ENCODE measurements around the gene GJA1.

DNA sequence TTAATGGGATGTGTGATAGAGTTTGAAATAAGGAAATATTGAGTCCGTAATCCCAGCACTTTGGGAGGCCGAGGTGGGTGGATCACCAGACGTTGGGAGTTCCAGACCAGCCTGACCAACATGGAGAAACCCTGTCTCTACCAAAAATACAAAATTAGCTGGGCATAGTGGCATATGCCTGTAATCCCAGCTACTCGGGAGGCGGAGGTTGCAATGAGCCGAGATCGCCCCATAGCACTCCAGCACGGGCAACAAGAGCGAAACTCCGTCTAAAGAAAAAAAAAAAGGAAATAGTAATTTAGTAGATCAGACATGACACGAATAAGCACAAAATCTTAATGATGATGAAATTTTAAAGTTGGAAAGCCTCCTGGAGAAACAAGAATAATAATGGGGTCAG, 14.8 kb downstream of the GJA1 start:
- TF ChIP-seq, protein P1, sequence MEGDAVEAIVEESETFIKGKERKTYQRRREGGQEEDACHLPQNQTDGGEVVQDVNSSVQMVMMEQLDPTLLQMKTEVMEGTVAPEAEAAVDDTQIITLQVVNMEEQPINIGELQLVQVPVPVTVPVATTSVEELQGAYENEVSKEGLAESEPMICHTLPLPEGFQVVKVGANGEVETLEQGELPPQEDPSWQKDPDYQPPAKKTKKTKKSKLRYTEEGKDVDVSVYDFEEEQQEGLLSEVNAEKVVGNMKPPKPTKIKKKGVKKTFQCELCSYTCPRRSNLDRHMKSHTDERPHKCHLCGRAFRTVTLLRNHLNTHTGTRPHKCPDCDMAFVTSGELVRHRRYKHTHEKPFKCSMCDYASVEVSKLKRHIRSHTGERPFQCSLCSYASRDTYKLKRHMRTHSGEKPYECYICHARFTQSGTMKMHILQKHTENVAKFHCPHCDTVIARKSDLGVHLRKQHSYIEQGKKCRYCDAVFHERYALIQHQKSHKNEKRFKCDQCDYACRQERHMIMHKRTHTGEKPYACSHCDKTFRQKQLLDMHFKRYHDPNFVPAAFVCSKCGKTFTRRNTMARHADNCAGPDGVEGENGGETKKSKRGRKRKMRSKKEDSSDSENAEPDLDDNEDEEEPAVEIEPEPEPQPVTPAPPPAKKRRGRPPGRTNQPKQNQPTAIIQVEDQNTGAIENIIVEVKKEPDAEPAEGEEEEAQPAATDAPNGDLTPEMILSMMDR (optimal IDR thresholded peaks at IDR 0.05 in 1 of 3, IDR thresholded peaks at IDR 0.05 in 1 of 3, conservative IDR thresholded peaks at IDR 0.05 in 1 of 3; ENCODE audit: extremely low read depth in 1 of 3, insufficient read depth in 2 of 3, low read length in 3 of 3), result no peak
- TF ChIP-seq EZH2 (IDR thresholded peaks at IDR 0.05; ENCODE audit: low read length), result no peak

All from keratinocyte (primary cell).